Neuronal stem cell (in vitro differentiated cells): Measurements from ENCODE around the gene SNX30.

ENCODE experiments used
- DNase-seq: peaks from one replicate; pipeline ENCODE4 v3.0.0-alpha.2; 2013; ENCODE audit warnings: low spot score
- H2AFZ ChIP-seq: one replicate; pipeline ENCODE4 v1.6.1; 2013; ENCODE audit warnings: mild to moderate bottlenecking, low read length, inconsistent platforms
- H2AK5ac ChIP-seq: 2 replicates; pipeline ENCODE4 v1.6.1; 2013; ENCODE audit warnings: low read depth, mild to moderate bottlenecking, inconsistent platforms, low read length, moderate library complexity, mixed read lengths
- H2BK120ac ChIP-seq: 2 replicates; pipeline ENCODE4 v1.6.1; 2013; ENCODE audit warnings: low read depth, mild to moderate bottlenecking, inconsistent platforms, low read length, moderate library complexity, mixed read lengths
- H2BK12ac ChIP-seq: one replicate; pipeline ENCODE4 v1.6.1; 2013; ENCODE audit warnings: low read length, inconsistent platforms
- H2BK15ac ChIP-seq: 2 replicates; pipeline ENCODE4 v1.6.1; 2013; ENCODE audit warnings: mild to moderate bottlenecking, low read length, inconsistent platforms, mixed read lengths
- H2BK5ac ChIP-seq: one replicate; pipeline ENCODE4 v1.6.1; 2013; ENCODE audit warnings: inconsistent platforms, mild to moderate bottlenecking, low read length, moderate library complexity
- H3K14ac ChIP-seq: one replicate; pipeline ENCODE4 v1.6.1; 2013; ENCODE audit warnings: low read length, inconsistent platforms
- H3K18ac ChIP-seq: 2 replicates; pipeline ENCODE4 v1.6.1; 2013; ENCODE audit warnings: low read length, inconsistent platforms
- H3K23ac ChIP-seq: 2 replicates; pipeline ENCODE4 v1.6.1; 2013; ENCODE audit warnings: low read depth, mild to moderate bottlenecking, mixed read lengths, low read length, inconsistent platforms; ENCODE audit not compliant: poor library complexity
- H3K27ac ChIP-seq: replicated peaks from 3 replicates; pipeline ENCODE4 v1.5.1; 2013; ENCODE audit warnings: low read length, inconsistent platforms
- H3K27me3 ChIP-seq, 3 experiments: 2 replicates each; pipeline ENCODE4 v1.6.1; 2013; ENCODE audit warnings: low read length in 3 of 3, mild to moderate bottlenecking in 2 of 3, inconsistent platforms in 1 of 3, low read depth in 1 of 3, mixed read lengths in 1 of 3, moderate library complexity in 1 of 3; ENCODE audit not compliant: control insufficient read depth in 3 of 3, insufficient read depth in 3 of 3
- H3K36me3 ChIP-seq, 2 donors: replicated peaks in 1 of 2; 2 replicates each; pipeline ENCODE4 v1.6.1; 2013; ENCODE audit warnings: low read length in 2 of 2; ENCODE audit not compliant: control insufficient read depth in 2 of 2, insufficient read depth in 2 of 2
- H3K4ac ChIP-seq: 2 replicates; pipeline ENCODE4 v1.6.1; 2013; ENCODE audit warnings: inconsistent platforms, mild to moderate bottlenecking, low read length, moderate library complexity
- H3K4me1 ChIP-seq, 2 donors: 1 replicate in 1 of 2; 2 replicates in 1 of 2; pipeline ENCODE4 v1.6.1; 2013; ENCODE audit warnings: low read length in 2 of 2, low read depth in 1 of 2; ENCODE audit not compliant: control insufficient read depth in 2 of 2, insufficient read depth in 1 of 2
- H3K4me2 ChIP-seq: one replicate; pipeline ENCODE4 v1.6.1; 2013; ENCODE audit warnings: mild to moderate bottlenecking, low read length, inconsistent platforms; ENCODE audit not compliant: insufficient read depth, poor library complexity, severe bottlenecking
- H3K4me3 ChIP-seq, 2 donors: 2 replicates each; pipeline ENCODE4 v1.5.1; 2013; ENCODE audit warnings: low read length in 2 of 2, mild to moderate bottlenecking in 2 of 2, inconsistent platforms in 1 of 2, moderate library complexity in 1 of 2
- H3K79me1 ChIP-seq: one replicate; pipeline ENCODE4 v1.6.1; 2013; ENCODE audit warnings: low read depth, mild to moderate bottlenecking, inconsistent platforms, low read length, moderate library complexity
- H3K9ac ChIP-seq: one replicate; pipeline ENCODE4 v1.6.1; 2013; ENCODE audit warnings: mild to moderate bottlenecking, low read depth, low read length, inconsistent platforms; ENCODE audit not compliant: poor library complexity
- H3K9me3 ChIP-seq, 2 donors: replicated peaks in 1 of 2; 2 replicates each; pipeline versions ENCODE3 to v1.6.1; 2013; ENCODE audit warnings: low read length in 2 of 2, mild to moderate bottlenecking in 2 of 2, inconsistent platforms in 1 of 2, low read depth in 1 of 2, mixed read lengths in 1 of 2, moderate library complexity in 1 of 2; ENCODE audit not compliant: control insufficient read depth in 2 of 2, insufficient read depth in 1 of 2
- H4K8ac ChIP-seq: one replicate; pipeline ENCODE4 v1.6.1; 2013; ENCODE audit warnings: low read depth, mild to moderate bottlenecking, inconsistent platforms, low read length, moderate library complexity
- H4K91ac ChIP-seq: one replicate; pipeline ENCODE4 v1.6.1; 2013; ENCODE audit warnings: low read length, low read depth, mild to moderate bottlenecking, inconsistent platforms; ENCODE audit not compliant: poor library complexity
- WGBS, 2 donors: extraction: QIAGEN DNeasy Blood & Tissue Kit; methylation state at CpG; one replicate each; pipeline ENCODE4 v1.1.7; 2013; ENCODE audit warnings: missing lambda C conversion rate in 2 of 2, mixed read lengths in 1 of 2; ENCODE audit not compliant: insufficient read length in 2 of 2, insufficient replicate concordance in 1 of 2; ENCODE audit errors: extremely low coverage in 2 of 2; 5-methylcytosine and 5-hydroxymethylcytosine counted together

The SNX30 gene

DNA sequence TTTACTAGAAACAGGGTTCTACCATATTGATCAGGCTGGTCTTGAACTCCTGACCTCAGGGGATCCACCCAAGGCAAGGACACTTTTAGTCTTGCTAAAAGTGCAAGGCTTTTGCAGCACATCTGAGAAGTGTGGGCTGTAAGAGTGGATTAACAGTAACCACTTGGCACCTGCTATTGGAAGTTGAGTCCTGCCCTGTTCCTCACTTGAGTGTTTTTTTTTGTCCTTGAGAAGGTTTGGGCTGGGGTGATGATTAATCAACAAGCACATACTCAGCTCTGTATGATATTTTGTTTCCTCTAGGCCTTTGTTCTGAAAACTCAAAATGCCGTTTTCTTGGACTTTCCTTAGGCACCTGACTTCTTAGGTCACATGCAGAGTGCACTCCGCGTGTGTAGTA, 37.4 kb downstream of the SNX30 start:
- Histone ChIP-seq H3K23ac (no peak overlapping the region), H4K91ac (no peak overlapping the region), H3K4me2 (no peak overlapping the region), H3K4me3 (no peak overlapping the region), H3K18ac (no peak overlapping the region), H3K9me3 (no peaks in the 10 kb centered on the region), H3K27me3 (no peaks in the 10 kb centered on the region), H2BK120ac (no peak overlapping the region), H3K9ac (no peak overlapping the region), H4K8ac (no peak overlapping the region), H3K4me1 (peaks cover 3% of the 10 kb centered on the region in 2 donors), H2AK5ac (no peak overlapping the region), H2BK12ac (no peak overlapping the region), H3K79me1 (no peaks in the 10 kb centered on the region), H2BK15ac (no peak overlapping the region), H3K36me3 (no peaks in the 10 kb centered on the region), H2BK5ac (no peak overlapping the region), H3K14ac (no peak overlapping the region), H3K27ac (no peak overlapping the region), H3K4ac (no peak overlapping the region), H2AFZ (no peak overlapping the region)
- no peak for DNase-seq
- WGBS, 2 donors: no CpG with 5 or more reads among the region's 3 CpGs

DNA sequence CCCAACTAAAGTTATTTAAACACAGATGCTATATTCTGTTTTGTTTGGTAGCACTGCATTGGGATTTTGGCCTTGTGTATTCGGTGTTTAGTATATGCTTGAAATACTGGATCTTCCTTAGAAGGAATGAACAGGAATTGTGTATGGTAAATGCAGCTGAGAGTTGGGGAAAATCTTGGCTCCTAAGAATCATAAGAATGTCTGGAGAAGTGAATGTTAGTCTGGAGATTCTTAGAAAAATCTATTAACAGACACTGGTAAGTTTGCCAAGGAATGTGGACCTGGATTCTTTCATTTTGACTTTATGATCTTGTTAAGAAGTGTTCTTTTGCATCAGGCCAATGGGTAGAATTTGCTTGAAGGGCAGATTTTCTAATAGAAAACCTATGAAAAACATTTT, 38.9 kb downstream of the SNX30 start:
- H3K9me3 ChIP-seq: no peaks in the 10 kb centered on the region
- H3K4me1 ChIP-seq: peaks cover under 1 to 2% of the 10 kb centered on the region in 2 donors
- H2AK5ac ChIP-seq: no peak overlapping the region
- no peak overlapping the region for H3K4ac ChIP-seq
- H3K18ac ChIP-seq: no peak overlapping the region
- H2BK5ac ChIP-seq: no peak overlapping the region
- H4K8ac ChIP-seq: no peak overlapping the region
- no peak overlapping the region for H3K27ac ChIP-seq
- no peak overlapping the region for H2BK120ac ChIP-seq
- H3K79me1 ChIP-seq: no peaks in the 10 kb centered on the region
- no peak overlapping the region for H3K4me2 ChIP-seq
- DNase-seq: no peak
- H3K27me3 ChIP-seq: no peaks in the 10 kb centered on the region
- H3K9ac ChIP-seq: no peak overlapping the region
- no peaks in the 10 kb centered on the region for H3K36me3 ChIP-seq
- no peak overlapping the region for H2BK15ac ChIP-seq
- no peak overlapping the region for H4K91ac ChIP-seq
- no CpG with 5 or more reads among the region's 1 CpG for WGBS, 2 donors
- no peak overlapping the region for H3K14ac ChIP-seq
- H2BK12ac ChIP-seq: no peak overlapping the region
- no peak overlapping the region for H2AFZ ChIP-seq
- no peak overlapping the region for H3K4me3 ChIP-seq
- no peak overlapping the region for H3K23ac ChIP-seq

DNA sequence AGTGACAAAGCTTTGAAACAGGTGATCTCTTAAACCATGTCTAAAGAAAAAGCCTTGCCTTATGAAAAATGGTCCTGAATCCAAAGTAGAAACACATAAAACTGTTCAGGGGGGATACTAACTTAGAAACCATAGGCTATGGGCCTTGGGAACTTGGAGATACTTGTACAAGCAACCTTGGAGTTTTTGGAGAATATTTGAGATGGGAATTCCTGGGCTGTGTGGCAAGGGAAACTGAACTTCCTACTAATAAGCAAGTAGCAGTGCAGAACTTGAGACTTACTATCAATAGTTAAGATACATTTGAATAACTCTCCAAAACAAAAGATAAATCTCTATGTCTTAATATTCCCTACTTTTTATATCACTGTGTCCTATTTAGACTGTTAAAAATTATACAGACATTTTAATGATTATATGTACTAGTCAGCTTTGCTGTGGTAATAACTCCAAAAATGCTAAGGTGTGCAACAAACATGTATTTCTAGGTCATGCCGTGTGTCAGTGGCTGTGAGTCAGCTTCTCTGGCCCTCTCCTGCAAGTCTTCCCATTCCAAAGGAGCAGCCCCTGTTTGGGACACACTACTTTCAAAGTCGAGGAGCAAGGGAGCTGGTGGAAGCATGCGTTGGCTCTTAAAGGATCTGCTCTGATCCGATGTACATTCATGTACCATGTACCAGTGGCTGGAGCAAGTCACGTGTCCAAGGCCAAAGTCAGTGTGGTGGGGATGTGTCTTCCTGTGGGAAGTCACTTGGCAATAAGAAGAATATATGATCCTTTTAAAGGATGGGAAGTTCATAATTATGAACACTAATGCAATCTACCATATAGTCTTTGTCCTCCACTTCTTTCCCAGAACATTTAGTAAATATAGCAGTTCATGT, 39.6 kb downstream of the SNX30 start:
- Histone ChIP-seq H3K4me2 (no peak overlapping the region), H3K27ac (no peak overlapping the region), H2BK120ac (no peak overlapping the region), H3K4me1 (no peaks in the 10 kb centered on the region), H2AFZ (no peak overlapping the region), H3K9ac (no peak overlapping the region), H3K36me3 (no peaks in the 10 kb centered on the region), H4K8ac (no peak overlapping the region), H3K14ac (no peak overlapping the region), H3K4me3 (no peak overlapping the region), H3K18ac (no peak overlapping the region), H2BK15ac (no peak overlapping the region), H2BK12ac (no peak overlapping the region), H3K27me3 (no peaks in the 10 kb centered on the region), H3K4ac (no peak overlapping the region), H3K9me3 (no peaks in the 10 kb centered on the region), H2AK5ac (no peak overlapping the region), H2BK5ac (no peak overlapping the region), H3K79me1 (no peaks in the 10 kb centered on the region), H3K23ac (no peak overlapping the region), H4K91ac (no peak overlapping the region)
- DNase-seq: no peak
- no CpG with 5 or more reads among the region's 5 CpGs for WGBS, 2 donors

DNA sequence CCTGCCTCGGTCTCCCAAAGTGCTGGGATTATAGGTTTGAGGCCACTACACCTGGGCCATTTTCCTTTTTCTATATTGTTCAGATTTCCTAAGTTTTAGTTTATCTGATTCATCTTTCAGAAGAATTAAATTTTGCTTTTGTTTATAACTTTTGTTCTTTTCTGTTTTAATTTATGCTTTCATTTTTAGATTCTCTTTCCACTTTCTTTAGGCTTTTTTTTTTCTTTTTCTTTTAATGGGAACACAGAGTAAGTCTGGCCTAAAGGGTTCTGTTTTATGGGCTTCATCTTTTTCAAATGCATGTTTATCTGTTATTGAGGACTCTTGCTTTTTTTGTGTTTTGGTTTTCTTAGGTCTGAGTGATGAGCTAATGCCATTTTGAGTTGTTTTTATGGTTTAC, 42.1 kb downstream of the SNX30 start:
- H3K4me1 ChIP-seq: no peaks in the 10 kb centered on the region
- H3K79me1 ChIP-seq: no peaks in the 10 kb centered on the region
- no peaks in the 10 kb centered on the region for H3K9me3 ChIP-seq
- H2AFZ ChIP-seq: no peak overlapping the region
- no peak overlapping the region for H3K4me2 ChIP-seq
- no peak overlapping the region for H2BK5ac ChIP-seq
- H3K27ac ChIP-seq: no peak overlapping the region
- DNase-seq: no peak
- no peak overlapping the region for H3K4ac ChIP-seq
- no peak overlapping the region for H2BK120ac ChIP-seq
- WGBS, 2 donors: no CpG with 5 or more reads among the region's 1 CpG
- H3K23ac ChIP-seq: no peak overlapping the region
- H2BK12ac ChIP-seq: no peak overlapping the region
- no peak overlapping the region for H2BK15ac ChIP-seq
- H3K14ac ChIP-seq: no peak overlapping the region
- no peaks in the 10 kb centered on the region for H3K27me3 ChIP-seq
- H4K8ac ChIP-seq: no peak overlapping the region
- no peak overlapping the region for H3K18ac ChIP-seq
- H3K36me3 ChIP-seq: no peaks in the 10 kb centered on the region
- no peak overlapping the region for H3K4me3 ChIP-seq
- H3K9ac ChIP-seq: no peak overlapping the region
- H4K91ac ChIP-seq: no peak overlapping the region
- no peak overlapping the region for H2AK5ac ChIP-seq
